HG03108 (cell line): ENCODE measurements around the gene CAVIN2.

Experiments
- ATAC-seq: cut with Tn5 transposase; IDR thresholded peaks from one replicate; pipeline ENCODE4 v1.9.1; 2021; ENCODE audit warnings: moderate library complexity; ENCODE audit not compliant: unreplicated experiment

CAVIN2 gene, protein sequence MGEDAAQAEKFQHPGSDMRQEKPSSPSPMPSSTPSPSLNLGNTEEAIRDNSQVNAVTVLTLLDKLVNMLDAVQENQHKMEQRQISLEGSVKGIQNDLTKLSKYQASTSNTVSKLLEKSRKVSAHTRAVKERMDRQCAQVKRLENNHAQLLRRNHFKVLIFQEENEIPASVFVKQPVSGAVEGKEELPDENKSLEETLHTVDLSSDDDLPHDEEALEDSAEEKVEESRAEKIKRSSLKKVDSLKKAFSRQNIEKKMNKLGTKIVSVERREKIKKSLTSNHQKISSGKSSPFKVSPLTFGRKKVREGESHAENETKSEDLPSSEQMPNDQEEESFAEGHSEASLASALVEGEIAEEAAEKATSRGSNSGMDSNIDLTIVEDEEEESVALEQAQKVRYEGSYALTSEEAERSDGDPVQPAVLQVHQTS

DNA sequence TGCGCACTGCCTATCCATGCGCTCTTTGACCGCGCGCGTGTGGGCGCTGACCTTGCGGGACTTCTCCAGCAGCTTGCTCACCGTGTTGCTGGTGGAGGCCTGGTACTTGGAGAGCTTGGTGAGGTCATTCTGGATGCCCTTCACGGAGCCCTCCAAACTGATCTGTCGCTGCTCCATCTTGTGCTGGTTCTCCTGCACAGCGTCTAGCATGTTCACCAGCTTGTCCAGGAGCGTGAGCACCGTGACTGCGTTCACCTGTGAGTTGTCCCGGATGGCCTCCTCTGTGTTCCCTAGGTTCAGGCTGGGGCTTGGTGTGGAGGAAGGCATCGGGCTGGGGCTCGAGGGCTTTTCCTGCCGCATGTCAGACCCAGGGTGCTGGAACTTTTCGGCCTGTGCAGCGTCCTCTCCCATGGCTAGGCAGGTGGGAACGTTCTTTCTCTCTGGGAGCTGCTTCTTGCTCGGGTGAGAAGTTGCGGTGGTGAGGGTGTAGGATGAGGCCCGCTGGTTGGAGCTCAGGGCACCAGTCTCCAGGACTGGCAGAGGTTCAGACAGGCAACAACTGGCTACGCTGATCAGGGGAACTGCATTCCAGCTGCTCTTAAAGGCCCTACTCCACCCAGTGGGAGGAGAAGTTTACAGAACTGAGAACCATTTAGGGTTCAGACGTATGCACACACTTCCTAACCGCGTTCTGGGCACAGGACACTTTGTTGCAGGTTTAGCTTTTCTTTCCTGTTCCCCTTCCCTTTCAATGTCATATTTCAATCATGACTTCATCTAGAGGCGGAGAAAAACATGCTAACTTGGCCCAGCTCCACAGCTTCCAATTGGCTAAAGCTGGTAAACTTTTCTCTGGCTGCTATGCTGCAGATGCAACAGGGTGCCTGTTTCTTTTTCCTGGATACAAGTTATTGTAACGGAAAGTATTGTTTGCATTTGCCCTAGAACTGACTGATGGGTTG lies at the start of gene CAVIN2:
Gene CAVIN2 (minus strand): TSS at position 574 of the 962 bp plus-strand sequence. CDS start 163 bp downstream, at position 411.
- peak; percentile 54 for ATAC-seq

DNA sequence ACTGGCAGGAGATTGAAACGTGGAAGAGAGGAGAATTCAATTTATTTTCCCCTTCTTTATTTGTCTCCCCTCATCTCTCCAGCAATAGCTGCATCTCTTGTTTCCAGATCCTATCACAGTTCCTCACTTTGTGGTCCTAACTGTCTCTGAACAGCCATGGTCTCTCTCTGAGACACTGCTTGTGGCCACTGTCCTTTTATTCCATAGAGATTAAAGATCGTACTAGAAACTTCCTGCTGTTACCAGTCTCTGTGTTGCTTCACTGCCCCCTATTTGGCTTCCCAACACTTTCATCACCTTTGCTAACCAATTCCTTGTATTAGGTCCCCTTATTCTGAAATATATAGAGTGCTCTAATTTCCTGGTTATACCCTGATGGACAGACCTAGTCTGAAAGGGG lies 48.9 kb upstream of the CAVIN2 start:
- no peak for ATAC-seq

DNA sequence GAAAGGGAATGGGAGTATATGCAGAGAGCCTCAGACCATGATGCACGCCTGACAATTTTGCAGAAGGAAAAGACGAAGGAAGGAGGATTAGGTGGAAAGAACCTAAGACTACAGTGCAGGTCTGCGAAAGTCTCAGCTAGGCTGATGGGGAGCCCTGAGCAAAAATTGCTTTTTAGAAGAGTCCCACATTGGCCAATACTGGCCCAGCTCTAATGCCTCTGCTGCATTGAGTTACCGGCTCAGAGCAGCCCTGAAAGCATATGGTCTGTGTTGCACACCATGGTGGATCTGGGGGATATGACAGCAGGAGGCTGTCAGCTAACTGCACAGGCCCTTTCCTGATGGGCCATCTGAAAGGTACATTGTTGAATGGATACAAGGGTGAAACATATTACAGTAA lies 48.3 kb upstream of the CAVIN2 start:
- no peak for ATAC-seq

DNA sequence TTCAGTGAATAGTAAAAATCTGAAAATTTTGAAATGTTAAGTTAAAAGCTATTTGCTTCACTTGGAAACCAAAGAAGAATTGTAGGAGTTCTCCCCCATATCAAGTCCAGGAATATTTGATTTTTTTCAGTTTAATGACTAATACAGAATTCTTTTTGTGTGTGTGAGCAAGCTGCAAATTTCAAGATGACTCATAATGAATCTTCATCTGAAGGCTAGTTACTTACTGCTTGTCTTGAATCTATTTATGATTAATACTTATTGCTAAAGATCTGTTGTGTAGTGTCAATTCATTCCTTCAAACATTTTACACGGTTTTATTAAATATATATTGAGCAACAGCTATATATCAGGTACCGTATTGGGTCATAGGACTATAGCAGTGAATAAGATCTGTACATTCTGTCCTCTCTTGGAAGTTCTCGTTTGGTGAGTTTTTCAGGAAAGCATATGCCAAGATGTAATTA lies 47.8 kb upstream of the CAVIN2 start:
- no peak for ATAC-seq

DNA sequence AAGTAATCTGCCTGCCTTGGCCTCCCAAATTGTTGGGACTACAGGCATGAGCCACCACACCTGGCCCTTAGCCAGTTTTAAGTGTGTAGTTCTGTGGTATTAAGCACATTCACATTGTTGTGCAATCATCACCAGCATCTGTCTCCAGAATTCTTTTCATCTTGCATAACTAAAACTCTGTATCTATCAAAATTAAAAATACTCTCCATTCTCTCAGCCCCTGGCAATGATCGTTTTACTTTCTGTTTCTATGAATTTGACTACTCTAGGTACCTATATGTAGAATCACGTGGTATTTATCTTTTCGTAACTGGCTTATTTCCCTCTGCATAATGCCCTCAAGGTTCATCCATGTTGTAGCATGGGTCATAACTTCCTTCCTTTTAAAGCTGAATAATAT lies 45.5 kb upstream of the CAVIN2 start:
- ATAC-seq: no peak

DNA sequence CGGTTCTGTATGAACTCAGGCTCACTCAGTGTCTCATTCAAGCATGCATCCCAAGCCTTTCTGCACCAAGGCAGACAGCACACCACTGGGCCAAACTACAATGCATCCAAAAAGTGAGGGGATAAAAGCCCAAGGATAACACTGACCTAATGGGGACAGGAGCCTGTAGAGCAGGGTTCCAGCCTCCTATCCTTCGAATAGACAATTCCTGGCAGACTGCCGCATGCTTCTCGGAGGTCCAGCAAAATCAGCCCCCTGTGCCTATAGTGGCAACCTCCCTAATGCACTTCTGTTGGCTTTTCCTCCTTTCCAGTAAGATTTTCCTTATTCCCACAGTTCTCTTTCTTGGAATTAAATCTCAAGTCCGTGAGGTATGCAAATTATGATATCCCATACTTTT lies 44.8 kb upstream of the CAVIN2 start:
- no peak for ATAC-seq

DNA sequence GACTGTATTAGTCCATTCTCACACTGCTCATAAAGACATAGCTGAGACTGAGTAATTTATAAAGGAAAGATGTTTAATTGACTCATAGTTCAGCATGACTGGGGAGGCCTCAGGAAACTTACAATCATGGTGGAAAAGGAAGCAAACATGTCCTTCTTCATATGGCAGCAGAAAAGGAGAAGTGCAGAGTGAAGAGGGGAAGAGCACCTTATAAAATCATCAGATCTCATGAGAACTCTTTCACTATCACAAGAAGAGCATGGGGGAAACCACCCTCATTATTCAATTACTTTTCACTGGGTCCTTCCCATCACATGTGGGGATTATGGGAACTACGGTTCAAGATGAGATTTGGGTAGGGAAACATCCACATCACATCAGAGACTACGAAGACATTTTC lies 43.0 kb upstream of the CAVIN2 start:
- ATAC-seq: no peak

DNA sequence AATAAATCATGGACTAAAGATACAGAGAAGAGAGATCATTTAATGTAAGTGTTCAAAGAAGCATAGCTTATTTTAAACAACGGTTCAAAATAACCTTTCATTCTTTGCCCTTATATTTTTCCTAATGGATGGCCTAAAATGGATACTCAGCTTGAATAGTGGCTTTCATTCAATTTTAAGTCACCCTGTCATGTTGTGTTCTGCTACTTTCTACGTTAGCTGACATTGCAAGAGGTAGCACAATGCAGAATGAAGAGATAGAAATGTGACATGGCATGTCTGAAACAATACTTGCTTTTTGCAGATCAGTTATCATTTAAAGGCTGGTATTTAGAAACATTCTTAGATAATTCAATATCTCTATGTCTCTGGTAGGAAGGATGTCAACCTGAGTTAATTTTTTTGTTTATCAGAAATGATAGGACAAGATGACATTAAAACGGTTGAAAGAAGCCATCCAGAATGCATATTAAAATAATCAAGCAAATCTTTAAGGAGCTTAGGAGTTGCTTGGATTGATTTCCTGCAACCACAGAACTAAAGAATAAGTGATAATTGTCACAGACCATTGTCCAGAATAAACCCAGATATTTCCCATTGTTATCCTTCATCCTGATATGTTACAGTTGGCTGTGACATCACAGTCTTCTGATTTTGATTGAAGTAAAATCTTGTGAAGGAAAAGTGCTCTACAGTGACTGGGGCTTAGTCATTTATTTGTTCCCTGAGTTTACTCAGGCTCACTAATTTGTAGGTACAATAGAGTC lies 41.7 kb upstream of the CAVIN2 start:
- ATAC-seq: no peak

DNA sequence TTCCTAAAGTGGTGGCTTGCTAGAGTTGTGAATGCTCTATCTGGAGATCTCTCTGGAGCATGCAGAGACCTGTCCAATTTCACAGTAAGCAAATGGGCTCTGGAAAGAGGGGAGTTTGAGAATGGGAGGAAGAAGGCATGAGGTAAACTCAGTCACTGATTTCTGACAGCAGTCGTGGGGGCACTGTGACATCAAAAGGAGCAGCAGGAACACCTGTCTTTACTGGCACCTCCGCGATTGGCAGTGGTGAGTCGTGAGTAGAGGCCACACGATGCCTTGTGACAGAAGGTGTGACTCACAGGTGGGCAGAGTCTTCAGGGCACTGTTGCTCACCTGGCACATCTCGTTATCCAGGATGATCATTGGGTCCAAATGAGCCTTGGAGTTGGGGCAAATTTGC lies 38.8 kb upstream of the CAVIN2 start:
- no peak for ATAC-seq

DNA sequence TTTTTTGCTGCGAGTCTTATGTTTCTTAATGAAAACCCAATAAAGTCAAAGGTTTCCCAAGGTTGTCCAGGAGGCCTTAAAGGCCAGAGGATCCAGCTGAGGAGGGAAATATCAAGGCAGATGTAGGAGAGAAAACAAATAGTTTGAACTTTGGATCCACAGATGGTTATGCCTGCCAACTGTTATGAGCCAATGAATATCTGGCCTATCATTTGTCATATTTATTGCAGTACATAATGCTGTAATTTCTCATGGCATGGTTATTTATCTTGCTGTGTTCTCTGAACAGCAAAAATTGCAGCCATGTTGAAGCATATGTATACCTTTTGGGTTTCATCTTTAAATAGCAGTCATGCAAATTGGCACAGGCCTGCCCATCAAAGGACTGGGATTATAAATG lies 38.2 kb upstream of the CAVIN2 start:
- ATAC-seq: no peak

DNA sequence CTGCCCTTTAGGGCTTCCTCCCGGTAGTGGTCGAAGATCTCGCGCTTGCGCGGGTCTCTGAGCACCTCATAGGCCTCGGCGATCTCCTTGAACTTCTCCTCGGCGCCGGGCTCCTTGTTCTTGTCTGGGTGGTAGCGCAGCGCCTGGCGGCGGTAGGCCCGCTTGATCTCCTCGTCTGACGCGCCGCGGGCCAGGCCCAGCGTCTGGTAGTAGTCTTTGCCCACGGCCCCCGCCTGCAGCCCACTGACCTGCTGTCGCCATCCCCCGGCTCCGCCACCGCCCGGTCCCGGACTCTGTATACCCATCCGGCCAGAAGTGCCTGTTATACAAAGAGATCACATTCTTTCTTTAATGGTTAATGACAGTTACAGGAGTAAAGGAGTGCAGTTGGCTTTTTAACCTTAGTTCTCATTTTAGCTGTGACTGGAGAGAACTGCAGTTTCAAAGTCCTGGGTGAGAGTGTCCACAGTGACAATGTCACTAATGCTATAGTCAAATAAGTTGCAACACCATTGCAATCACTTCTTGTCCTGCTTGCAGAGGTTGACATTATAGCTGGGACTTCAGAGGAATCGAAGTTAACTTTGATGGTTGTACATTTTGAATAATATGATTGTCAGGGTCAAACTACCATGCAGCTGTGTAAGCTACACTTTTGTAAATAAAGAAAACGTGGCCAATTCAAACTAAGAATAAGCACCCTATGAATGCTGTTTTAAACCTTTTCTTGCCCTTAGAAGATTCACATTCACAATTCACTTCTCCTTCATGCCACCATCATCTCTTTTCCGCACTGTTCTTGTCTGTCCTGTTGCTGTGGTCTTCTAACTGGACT lies 35.3 kb upstream of the CAVIN2 start:
- ATAC-seq: no peak

DNA sequence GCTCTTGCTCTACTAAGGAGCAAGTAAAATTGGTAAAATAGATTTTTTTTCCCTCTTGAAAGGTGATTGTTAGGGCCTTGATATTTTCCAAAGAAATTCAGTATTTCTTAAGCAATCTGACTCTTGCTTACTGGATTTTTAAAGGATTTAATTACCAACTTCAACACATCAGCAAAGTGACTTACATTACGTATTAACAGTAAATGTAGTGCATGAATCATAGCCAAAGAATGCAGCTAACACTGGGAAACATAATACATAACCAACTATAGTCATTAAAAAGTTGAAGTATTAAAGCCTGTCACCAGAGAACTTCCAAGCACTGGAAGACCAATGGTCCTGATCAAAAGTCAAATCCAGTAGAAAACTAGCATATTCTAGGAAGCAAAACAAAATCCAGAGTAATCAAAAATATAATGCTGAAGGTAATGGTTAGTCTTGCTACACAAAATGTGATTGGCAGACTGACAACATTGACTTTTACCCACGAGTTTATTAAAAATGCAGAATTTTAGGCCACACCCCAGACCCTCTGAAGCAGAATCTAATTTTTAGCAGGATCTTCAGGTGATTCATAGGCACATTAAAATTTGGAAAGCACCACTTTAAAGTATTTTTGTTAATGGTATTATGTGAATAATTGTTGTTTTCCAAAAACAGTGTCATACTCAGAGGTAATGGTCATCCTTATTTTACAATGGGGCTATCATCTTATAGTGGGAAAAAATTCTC lies 31.8 kb upstream of the CAVIN2 start:
- ATAC-seq: no peak

DNA sequence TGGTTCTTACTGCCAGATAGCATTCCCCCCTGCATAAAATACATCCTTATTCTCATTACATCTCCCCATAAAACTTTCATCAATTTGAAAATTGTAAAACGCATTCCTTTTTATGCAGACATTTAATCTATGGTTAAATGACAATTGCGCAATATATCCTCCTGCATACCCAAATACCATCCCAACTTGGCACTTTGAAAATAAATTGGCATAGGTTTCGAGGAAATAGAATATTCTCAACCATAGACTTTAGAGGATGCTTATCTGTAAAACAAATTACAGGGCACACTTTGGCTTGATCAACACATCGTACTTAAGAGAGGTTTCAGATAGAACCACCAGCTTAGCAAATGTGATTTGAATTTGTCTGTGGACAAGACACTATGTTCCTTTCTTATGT lies 31.0 kb upstream of the CAVIN2 start:
- no peak for ATAC-seq

DNA sequence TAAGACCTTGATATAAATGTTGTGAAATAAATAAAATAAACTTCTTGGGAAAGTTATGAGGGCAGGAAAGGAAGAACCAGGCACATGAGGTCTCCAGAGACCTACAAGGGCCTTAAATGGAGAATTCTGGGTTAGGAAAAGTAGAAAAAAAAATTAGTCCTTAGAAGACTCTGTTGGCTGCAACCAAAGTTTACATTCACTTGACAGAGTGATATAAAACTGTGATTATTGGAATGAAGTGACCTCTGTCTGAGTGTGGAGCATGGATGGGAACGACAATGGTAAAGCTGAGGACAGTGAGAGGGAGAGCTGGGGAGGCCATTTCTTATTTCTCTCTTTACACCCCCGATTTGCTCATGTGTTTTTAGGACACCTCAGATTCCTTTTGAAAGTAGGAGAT lies 29.0 kb upstream of the CAVIN2 start:
- no peak for ATAC-seq

DNA sequence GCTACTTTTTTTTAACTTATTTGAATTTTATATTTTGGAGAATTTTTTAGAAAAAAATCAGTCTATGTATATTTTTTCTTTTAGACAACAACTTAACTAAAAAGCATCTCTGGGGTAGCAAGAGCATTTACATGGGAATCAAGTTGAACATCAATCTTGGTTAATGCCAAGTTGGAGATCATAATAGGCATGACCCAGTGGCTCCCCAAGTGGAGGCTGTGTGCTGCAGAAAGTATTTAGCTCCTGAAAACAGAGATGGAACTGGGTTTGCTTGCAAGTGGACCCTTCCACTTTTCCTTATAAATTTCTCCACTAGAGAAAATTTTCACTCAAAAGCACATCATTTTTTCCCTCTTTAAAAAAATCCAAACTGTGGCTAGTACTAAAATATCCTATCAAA lies 23.9 kb upstream of the CAVIN2 start:
- ATAC-seq: no peak

DNA sequence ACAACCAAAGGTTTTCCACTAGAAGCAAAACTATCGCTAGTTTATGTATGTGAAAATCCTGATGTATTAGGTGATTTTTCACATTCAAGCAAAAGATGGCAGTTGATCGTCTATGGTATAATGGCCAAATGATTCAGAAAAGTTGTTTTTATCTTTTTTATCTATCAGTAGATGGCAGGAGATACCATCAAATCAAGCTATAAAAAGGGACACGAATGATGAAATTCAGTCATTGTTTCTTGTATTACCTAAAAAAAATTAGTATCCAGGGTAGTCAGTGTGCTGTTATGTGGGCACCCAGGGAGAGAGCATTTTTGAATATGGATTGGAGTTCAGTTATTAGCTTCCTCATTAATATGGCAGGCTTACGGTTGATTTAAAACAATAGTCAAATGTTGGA lies 22.9 kb upstream of the CAVIN2 start:
- ATAC-seq: no peak

DNA sequence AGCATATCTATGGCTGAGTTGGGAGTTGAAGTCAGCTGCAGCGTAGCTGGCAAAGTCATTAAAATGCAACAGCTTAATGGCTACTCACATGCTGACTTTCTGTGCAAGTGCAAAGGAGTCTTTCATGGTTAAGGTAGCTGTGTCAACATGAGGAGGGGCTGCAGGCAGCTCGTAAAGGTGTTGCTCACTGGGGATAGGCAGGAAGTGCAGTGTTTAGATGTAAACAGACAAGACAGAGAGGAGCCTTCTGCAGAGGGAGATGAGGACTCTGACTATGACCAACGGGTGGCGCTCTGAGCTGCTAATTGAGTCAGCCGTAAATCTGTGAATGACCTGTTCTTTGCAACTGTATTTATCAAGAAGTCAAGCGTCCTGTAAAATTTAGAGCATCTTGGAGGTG lies 22.3 kb upstream of the CAVIN2 start:
- ATAC-seq: no peak

DNA sequence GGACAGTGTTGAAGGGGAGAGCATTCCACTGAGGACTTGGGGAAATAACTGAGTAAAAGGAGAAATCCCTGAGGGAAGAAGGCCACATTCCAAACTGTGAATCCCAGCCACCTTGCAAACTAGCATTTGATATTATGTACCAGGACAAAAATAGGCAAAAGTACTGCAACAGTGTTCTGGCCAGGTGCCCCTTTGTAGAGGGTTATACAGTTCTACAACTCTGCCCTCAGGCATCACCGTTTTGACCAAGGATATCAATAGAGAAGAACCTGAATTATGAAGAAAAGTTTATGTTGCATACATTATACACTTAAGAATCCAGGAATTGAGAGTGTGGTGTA lies 20.6 kb upstream of the CAVIN2 start:
- ATAC-seq: no peak

DNA sequence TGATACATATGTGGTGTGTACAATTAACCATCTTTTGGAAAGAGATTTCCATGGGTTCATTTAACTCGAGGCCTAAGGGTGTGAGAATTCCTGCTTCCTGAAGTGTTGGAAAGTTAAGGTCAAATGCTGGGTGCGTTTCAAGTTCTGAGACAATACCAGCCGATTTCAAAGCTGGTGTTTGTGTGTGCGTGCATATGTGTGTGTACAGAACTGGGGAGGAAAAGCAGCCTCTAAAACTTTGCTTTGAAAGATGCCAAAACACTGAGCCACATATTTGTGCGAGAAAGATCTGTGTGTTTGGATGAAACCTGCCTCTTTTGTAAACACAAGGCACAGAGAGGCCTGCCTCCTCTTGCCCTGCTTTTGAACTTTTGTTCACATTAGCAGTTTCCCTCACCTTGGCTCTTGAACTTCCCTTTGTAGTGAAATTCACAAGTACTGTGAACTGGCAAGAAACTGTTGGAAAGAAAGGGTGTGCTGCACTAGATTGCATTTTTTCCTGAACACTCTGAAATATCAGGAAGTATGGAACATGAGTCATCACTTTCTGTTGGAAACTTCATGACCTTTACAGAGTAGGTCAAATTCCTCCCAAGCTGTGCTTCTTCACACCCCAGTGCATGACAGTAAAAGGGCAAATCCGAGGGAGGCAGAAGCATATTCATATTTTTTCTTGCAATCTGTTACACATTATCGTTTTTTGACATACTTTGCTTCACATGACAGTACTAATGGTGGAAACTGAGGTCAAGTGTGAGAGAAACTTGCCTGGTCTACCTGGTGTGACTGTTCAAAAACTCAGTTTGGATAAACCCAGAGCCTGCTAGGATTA lies 20.0 kb upstream of the CAVIN2 start:
- ATAC-seq: no peak
